SK-N-SH (cell line): ENCODE measurements around the gene POSTN. TPM values are rescaled to one million over a fixed set of nuclear protein-coding genes. Genes with fewer than 3 reads are reported as not detected.

ENCODE experiments used
- CTCF ChIA-PET: fragments of 300-600, 350-600 bp; formaldehyde crosslinking; extraction: SDS; loops from one replicate; lab custom pipeline; 2021; lab: Yijun Ruan, JAX
- POLR2A ChIA-PET: fragments of 350-600 bp; sonication (Branson Sonifier 250); formaldehyde crosslinking; extraction: SDS; loops from one replicate; lab custom pipeline; 2020; ENCODE audit warnings: antibody characterized with exemption, inconsistent platforms; lab: Yijun Ruan, JAX
- DNase-seq: peaks from one replicate; pipeline ENCODE4 v3.0.0; 2012
- H2AFZ ChIP-seq: fragments of 200-600 bp; sonication (generic); 2 replicates; pipeline ENCODE4 v1.8.1; 2016; ENCODE audit warnings: antibody characterized with exemption, mild to moderate bottlenecking, low read depth
- H3F3A ChIP-seq: fragments of 200-600 bp; sonication (generic); replicated peaks from 2 replicates; pipeline ENCODE3; 2016; ENCODE audit warnings: antibody characterized with exemption, mild to moderate bottlenecking; ENCODE audit not compliant: insufficient read depth
- H3K27ac ChIP-seq, 2 experiments: fragments of 200-500 bp in 1 of 2; fragments of 200-600 bp in 1 of 2; sonication (Bioruptor generic) in 1 of 2; sonication (generic), shearing (Covaris generic) in 1 of 2; 2 replicates each; pipeline versions ENCODE4 v1.5.1 to v1.6.1; 2014 to 2016; ENCODE audit warnings: low read depth in 2 of 2, inconsistent platforms in 1 of 2, low read length in 1 of 2, mild to moderate bottlenecking in 1 of 2, mixed read lengths in 1 of 2
- H3K27me3 ChIP-seq: fragments of 200-600 bp; sonication (generic), shearing (Covaris generic); 2 replicates; pipeline ENCODE4 v1.6.1; 2016; ENCODE audit warnings: mixed run types; ENCODE audit not compliant: insufficient read depth
- H3K36me3 ChIP-seq, 2 experiments: fragments of 200-500 bp in 1 of 2; fragments of 200-600 bp in 1 of 2; sonication (Bioruptor generic) in 1 of 2; sonication (generic) in 1 of 2; replicated peaks in 1 of 2; 2 replicates each; pipeline versions ENCODE3 to v1.5.1; 2014 to 2016; ENCODE audit warnings: low read length in 1 of 2, mild to moderate bottlenecking in 1 of 2; ENCODE audit not compliant: insufficient read depth in 2 of 2, control insufficient read depth in 1 of 2
- H3K4me1 ChIP-seq, 2 experiments: fragments of 200-500 bp in 1 of 2; fragments of 200-600 bp in 1 of 2; sonication (Bioruptor generic) in 1 of 2; sonication (generic), shearing (Covaris generic) in 1 of 2; 2 replicates each; pipeline versions ENCODE4 v1.5.1 to v1.6.1; 2014 to 2016; ENCODE audit warnings: low read depth in 1 of 2, low read length in 1 of 2, mixed run types in 1 of 2; ENCODE audit not compliant: insufficient read depth in 2 of 2, control insufficient read depth in 1 of 2
- H3K4me2 ChIP-seq: fragments of 200-600 bp; sonication (generic), shearing (Covaris generic); 2 replicates; pipeline ENCODE4 v1.6.1; 2017; ENCODE audit warnings: mixed run types
- H3K4me3 ChIP-seq, 2 experiments: fragments of 200-500 bp in 1 of 2; fragments of 200-600 bp in 1 of 2; sonication (Bioruptor generic) in 1 of 2; sonication (generic), shearing (Covaris generic) in 1 of 2; 2 replicates each; pipeline versions ENCODE4 v1.5.1 to v1.8.1; 2014 to 2016; ENCODE audit warnings: low read depth in 2 of 2, inconsistent platforms in 1 of 2, low read length in 1 of 2, mild to moderate bottlenecking in 1 of 2, mixed read lengths in 1 of 2, moderate library complexity in 1 of 2
- H3K79me2 ChIP-seq: fragments of 200-600 bp; sonication (generic); 2 replicates; pipeline ENCODE4 v1.8.1; 2017; ENCODE audit warnings: mild to moderate bottlenecking; ENCODE audit not compliant: insufficient read depth
- H3K9ac ChIP-seq: fragments of 200-600 bp; sonication (generic); 2 replicates; pipeline ENCODE4 v1.6.1; 2017; ENCODE audit warnings: mixed run types
- H3K9me2 ChIP-seq: fragments of 200-600 bp; sonication (generic); 2 replicates; pipeline ENCODE4 v1.6.1; 2017; ENCODE audit warnings: mixed run types
- H3K9me3 ChIP-seq: fragments of 200-600 bp; sonication (generic); 2 replicates; pipeline ENCODE4 v1.6.1; 2017; ENCODE audit warnings: mixed run types, mild to moderate bottlenecking, moderate library complexity
- H4K20me1 ChIP-seq: fragments of 200-600 bp; sonication (generic); 2 replicates; pipeline ENCODE4 v1.6.1; 2017; ENCODE audit warnings: mild to moderate bottlenecking, mixed run types; ENCODE audit not compliant: insufficient read depth
- CTCF ChIP-seq: fragments of 200-600 bp; sonication (generic); IDR thresholded peaks from 2 replicates; pipeline ENCODE4 v1.6.1; 2017; ENCODE audit warnings: antibody characterized with exemption, mild to moderate bottlenecking, moderate library complexity
- ELF1 ChIP-seq: IDR thresholded peaks from 2 replicates; pipeline ENCODE4 v1.4.0; 2012
- FOSL2 ChIP-seq: IDR thresholded peaks from 2 replicates; pipeline ENCODE4 v1.4.0; 2012; ENCODE audit warnings: low read depth, mild to moderate bottlenecking, moderate library complexity, borderline replicate concordance
- FOXM1 ChIP-seq: IDR thresholded peaks from 2 replicates; pipeline ENCODE4 v1.4.0; 2012; ENCODE audit warnings: low read depth, mild to moderate bottlenecking
- GABPA ChIP-seq: IDR thresholded peaks from 2 replicates; pipeline ENCODE4 v1.4.0; 2012; ENCODE audit warnings: low read depth, mild to moderate bottlenecking
- GATA2 ChIP-seq: sonication (generic); formaldehyde crosslinking; IDR thresholded peaks from 2 replicates; pipeline ENCODE4 v1.5.0; 2020; ENCODE audit warnings: mild to moderate bottlenecking, missing genetic modification reagents
- JUND ChIP-seq: IDR thresholded peaks from 2 replicates; pipeline ENCODE4 v1.4.0; 2012
- MAX ChIP-seq: IDR thresholded peaks from 2 replicates; pipeline ENCODE4 v1.4.0; 2012; ENCODE audit warnings: low read depth
- MEF2A ChIP-seq: IDR thresholded peaks from 2 replicates; pipeline ENCODE4 v1.4.0; 2012; ENCODE audit warnings: low read depth, borderline replicate concordance
- NRF1 ChIP-seq: IDR thresholded peaks from 2 replicates; pipeline ENCODE4 v1.6.1; 2012; ENCODE audit warnings: low read depth, mild to moderate bottlenecking, low read length
- POLR2AphosphoS5 ChIP-seq: IDR thresholded peaks from 2 replicates; pipeline ENCODE4 v1.6.1; 2012; ENCODE audit warnings: low read depth, low read length
- RCOR1 ChIP-seq: fragments of 150-350 bp; IDR thresholded peaks from 2 replicates; pipeline ENCODE4 v1.6.1; 2017; ENCODE audit warnings: antibody characterized with exemption, low read length
- SIN3A ChIP-seq: IDR thresholded peaks from 2 replicates; pipeline ENCODE4 v1.6.1; 2012; ENCODE audit warnings: low read depth, mild to moderate bottlenecking, low read length, moderate library complexity, borderline replicate concordance
- SMC3 ChIP-seq: IDR thresholded peaks from 2 replicates; pipeline ENCODE4 v1.6.1; 2012; ENCODE audit warnings: low read depth, low read length, improper control_type of control experiment
- TAF1 ChIP-seq: IDR thresholded peaks from 2 replicates; pipeline ENCODE4 v1.6.1; 2012; ENCODE audit warnings: low read depth, mild to moderate bottlenecking, low read length, moderate library complexity, borderline replicate concordance
- TCF12 ChIP-seq: IDR thresholded peaks from 2 replicates; pipeline ENCODE4 v1.4.0; 2012
- TEAD4 ChIP-seq: IDR thresholded peaks from 2 replicates; pipeline ENCODE4 v1.4.0; 2012; ENCODE audit warnings: mild to moderate bottlenecking, borderline replicate concordance; ENCODE audit not compliant: insufficient read depth
- WGBS: methylation state at CpG from one replicate; pipeline ENCODE4 v1.1.6; 2017; ENCODE audit warnings: low lambda C conversion rate; 5-methylcytosine and 5-hydroxymethylcytosine counted together
- polyA plus RNA-seq, 3 experiments: library from polyadenylated mRNA; depleted of rRNA; stranded (reverse); fragments of >200 nt; gene quantifications; 2 replicates each; pipeline ENCODE4 v1.2.3, GENCODE V29; 2012
- TF ChIP-seq, protein P1 (sequence below): IDR thresholded peaks from 2 replicates; pipeline ENCODE4 v1.6.1; 2012; ENCODE audit warnings: mild to moderate bottlenecking, low read depth, low read length, moderate library complexity
- TF ChIP-seq, protein P2 (sequence below): IDR thresholded peaks from 2 replicates; pipeline ENCODE4 v1.4.0; 2012; ENCODE audit warnings: low read depth, borderline replicate concordance

Gene POSTN
- polyA plus RNA-seq, 1 of the 3 experiments (the other 2 are of a cell fraction), result 577 TPM

GRCh38 chr13:37535501-37535900 is 63.1 kb downstream of the POSTN start:
- H2AFZ ChIP-seq, result no peak overlapping the region
- H3K79me2 ChIP-seq, result no peaks in the 10 kb centered on the region
- no peaks in the 10 kb centered on the region for H3K9me2 ChIP-seq
- peaks cover 8% of the 10 kb centered on the region for H3F3A ChIP-seq
- peak overlapping the region in 1 of 2 experiments; percentile 75; a peak in 1 of 4 replicates for H3K27ac ChIP-seq
- no peak overlapping the region for H3K4me2 ChIP-seq
- H3K9me3 ChIP-seq, result no peaks in the 10 kb centered on the region; the same call in 1 of the 2 replicates
- H3K36me3 ChIP-seq, result no peaks in the 10 kb centered on the region
- no peak overlapping the region for H3K4me3 ChIP-seq
- CTCF ChIA-PET, result no interaction called here
- H4K20me1 ChIP-seq, result no peaks in the 10 kb centered on the region
- TF ChIP-seq ELF1, result no peak
- TF ChIP-seq, protein P1, sequence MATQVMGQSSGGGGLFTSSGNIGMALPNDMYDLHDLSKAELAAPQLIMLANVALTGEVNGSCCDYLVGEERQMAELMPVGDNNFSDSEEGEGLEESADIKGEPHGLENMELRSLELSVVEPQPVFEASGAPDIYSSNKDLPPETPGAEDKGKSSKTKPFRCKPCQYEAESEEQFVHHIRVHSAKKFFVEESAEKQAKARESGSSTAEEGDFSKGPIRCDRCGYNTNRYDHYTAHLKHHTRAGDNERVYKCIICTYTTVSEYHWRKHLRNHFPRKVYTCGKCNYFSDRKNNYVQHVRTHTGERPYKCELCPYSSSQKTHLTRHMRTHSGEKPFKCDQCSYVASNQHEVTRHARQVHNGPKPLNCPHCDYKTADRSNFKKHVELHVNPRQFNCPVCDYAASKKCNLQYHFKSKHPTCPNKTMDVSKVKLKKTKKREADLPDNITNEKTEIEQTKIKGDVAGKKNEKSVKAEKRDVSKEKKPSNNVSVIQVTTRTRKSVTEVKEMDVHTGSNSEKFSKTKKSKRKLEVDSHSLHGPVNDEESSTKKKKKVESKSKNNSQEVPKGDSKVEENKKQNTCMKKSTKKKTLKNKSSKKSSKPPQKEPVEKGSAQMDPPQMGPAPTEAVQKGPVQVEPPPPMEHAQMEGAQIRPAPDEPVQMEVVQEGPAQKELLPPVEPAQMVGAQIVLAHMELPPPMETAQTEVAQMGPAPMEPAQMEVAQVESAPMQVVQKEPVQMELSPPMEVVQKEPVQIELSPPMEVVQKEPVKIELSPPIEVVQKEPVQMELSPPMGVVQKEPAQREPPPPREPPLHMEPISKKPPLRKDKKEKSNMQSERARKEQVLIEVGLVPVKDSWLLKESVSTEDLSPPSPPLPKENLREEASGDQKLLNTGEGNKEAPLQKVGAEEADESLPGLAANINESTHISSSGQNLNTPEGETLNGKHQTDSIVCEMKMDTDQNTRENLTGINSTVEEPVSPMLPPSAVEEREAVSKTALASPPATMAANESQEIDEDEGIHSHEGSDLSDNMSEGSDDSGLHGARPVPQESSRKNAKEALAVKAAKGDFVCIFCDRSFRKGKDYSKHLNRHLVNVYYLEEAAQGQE, result no peak
- no peak for TF ChIP-seq JUND
- no peak for TF ChIP-seq NRF1
- no peak for TF ChIP-seq RCOR1
- no peak for TF ChIP-seq SIN3A
- no peak for TF ChIP-seq MAX
- no peak for TF ChIP-seq SMC3
- TF ChIP-seq POLR2AphosphoS5, result no peak
- TF ChIP-seq FOSL2, result no peak
- no peak for TF ChIP-seq TCF12
- no peak for TF ChIP-seq FOXM1
- TF ChIP-seq, protein P2, sequence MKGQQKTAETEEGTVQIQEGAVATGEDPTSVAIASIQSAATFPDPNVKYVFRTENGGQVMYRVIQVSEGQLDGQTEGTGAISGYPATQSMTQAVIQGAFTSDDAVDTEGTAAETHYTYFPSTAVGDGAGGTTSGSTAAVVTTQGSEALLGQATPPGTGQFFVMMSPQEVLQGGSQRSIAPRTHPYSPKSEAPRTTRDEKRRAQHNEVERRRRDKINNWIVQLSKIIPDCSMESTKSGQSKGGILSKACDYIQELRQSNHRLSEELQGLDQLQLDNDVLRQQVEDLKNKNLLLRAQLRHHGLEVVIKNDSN, result no peak
- TF ChIP-seq TEAD4, result no peak
- TF ChIP-seq GATA2 (CRISPR knock-in tag), result no peak
- TF ChIP-seq CTCF, result no peak
- TF ChIP-seq GABPA, result no peak
- no peak for TF ChIP-seq TAF1
- no peak for TF ChIP-seq MEF2A
- H3K27me3 ChIP-seq, result no peaks in the 10 kb centered on the region
- no peaks in the 10 kb centered on the region for H3K4me1 ChIP-seq
- WGBS, result 19% methylated on average over 2 of the region's 2 CpGs
- no peak overlapping the region for H3K9ac ChIP-seq
- POLR2A ChIA-PET, result no interaction called here
- DNase-seq, result no peak
